ENCODE results near the gene GAL3ST1.
"Not testable (repeated sequence)": the region's sequence is repeated elsewhere in the genome, so short reads cannot be mapped to it uniquely, and the experiment has no call there.

The GAL3ST1 gene

GRCh38 chr22:30564045-30564760, 10.3 kb downstream of the GAL3ST1 start:
- DNase-seq, result no peak

GRCh38 chr22:30562366-30562765, 12.1 kb downstream of the GAL3ST1 start:
- no peak for DNase-seq

DNA sequence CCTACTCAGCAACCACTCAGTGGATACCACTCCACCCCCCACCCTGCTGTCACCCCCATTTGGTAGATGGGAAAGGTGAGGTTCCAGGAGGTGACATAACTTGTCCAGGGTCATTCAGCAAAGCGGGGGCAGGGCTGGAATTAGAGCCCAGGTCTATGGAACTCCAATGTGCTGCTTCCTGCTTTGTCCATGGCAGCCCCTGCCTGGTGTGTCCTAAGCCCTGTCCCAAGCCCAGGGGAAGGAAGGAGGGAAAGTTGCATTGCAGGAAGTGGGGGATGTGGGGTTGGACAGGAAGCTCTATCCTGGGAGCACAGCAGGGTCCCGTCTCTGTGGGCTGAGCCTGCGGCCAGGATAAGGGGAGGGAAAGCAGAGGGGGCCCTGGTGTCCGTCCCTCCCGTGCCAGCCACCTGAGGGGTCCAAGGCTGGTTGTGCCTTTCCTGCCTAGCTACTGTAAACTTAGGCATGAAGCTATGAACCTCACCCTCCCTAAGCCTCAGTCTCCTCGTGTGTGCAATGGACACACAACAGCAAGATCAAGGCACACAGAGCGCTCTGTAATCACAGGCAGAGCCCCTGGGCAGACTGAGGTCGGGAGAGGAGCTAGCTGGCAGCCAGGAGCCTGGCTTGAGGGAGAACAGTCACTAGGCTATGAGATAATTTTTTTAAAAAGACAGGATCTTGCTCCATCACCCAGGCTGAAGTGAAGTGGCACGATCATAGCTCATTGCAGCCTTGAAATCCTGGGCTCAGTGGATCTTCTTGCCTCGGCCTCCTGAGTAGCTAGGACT, 12.9 kb downstream of the GAL3ST1 start:
- DNase-seq, result no peak

- not testable (repeated sequence) for DNase-seq
Observed at GRCh38 chr22:30560643-30561202, 13.7 kb downstream of the GAL3ST1 start.

DNA sequence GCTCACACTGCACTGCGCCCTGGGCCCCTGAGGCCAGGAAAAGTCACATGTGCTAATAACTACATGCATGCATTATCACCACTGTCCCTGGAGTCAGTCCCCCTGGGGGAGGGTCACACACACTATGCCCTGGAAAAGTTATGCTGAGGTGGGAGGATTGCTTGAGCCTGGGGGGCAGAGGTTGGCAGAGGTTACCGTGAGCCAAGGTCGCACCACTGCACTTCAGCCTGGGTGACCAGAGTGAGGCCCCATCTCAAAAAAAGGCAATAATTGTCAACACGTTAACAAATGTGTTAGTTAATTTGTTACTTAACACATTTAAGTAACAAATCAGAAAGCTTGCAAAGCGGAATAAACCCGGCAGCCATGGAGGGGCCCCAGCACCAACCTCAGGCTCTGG, 14.6 kb downstream of the GAL3ST1 start:
- no peak for DNase-seq

- DNase-seq, result no peak
Observed at GRCh38 chr22:30557243-30557642, 17.2 kb downstream of the GAL3ST1 start.

- no peak for DNase-seq
Observed at GRCh38 chr22:30556388-30556787, 18.1 kb downstream of the GAL3ST1 start.

DNA sequence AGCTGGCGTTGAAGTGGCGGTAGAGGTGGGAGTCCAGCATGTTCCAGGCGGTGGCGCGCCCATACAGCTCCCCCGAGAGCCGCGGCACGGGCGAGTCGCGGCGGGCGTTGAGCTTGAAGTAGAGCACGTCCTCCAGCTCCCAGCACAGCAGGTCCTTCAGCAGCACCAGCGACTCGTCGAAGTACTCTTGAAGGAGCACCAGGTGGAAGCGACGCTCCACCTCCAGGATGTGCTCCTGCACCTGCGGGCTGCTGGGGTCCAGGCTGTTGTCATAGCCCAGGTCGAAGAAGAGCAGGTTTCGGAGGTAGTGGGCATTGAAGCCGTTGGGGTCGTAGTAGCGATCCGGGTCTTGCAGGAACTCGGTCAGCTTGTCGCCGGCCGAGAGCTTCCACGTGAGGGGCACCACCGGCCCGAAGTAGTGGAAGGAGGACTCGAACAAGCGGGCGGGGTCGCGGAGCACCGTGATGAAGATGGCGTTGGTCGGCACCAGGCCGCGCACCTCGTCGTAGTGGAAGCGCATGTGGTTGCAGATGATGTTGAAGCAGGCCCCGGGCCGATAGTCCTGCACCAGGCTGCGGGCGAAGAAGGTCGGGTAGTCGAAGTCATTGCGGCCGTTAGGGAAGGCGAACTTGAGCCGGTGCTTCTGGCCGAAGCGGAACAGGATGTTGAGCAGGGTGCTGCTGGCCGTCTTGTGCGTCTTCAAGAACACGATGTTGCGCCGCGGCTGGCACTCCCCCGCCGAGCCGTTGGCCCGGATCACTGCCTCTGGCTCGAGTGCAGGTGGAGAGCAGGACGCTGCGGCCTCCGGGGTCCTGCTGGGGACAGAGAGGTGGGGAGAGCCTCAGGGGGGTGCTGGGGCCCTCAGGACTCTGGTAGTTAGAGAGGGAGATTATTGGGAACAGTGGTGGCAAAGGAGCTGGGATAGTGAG, 18.9 kb downstream of the GAL3ST1 start:
- DNase-seq, result no peak

- DNase-seq, result no peak
Observed at GRCh38 chr22:30553971-30554370, 20.5 kb downstream of the GAL3ST1 start.

DNA sequence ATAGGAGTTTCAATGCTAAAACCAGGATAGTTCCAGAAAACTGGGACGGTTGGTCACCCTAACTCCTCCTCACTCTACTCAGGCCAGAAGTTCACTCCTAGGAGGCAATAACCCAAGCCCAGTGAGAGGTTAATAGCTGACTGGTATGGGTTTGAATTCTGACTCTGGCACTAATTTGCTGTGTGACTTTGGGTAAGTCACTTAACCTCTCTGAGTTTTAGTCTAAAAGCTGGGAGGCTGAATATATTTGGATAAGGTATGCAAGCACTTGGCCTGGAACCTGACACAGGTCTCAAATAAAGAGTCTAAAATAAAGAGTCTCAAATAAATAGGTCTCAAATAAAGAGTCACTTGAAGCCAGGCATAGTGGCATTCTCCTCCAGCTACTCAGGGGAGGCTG, 21.7 kb downstream of the GAL3ST1 start:
- DNase-seq, result no peak

DNA sequence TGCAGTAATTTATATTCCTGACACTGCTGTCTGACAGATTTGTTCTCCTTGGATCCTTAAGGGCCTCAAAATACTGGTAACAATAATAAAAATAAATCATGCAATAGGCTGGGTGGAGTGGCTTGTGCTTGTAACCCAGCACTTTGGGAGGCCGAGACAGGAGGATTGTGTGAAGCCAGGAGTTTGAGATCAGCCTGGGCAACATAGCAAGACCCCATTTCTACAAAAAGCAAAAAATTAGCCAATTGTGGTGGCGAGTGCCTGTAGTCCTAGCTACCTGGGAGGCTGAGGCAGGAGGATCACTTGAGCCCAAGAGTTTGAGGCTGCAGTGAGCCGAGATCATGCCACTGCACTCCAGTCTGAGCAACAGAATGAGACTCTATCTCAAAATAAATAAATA, 22.7 kb downstream of the GAL3ST1 start:
- not testable (repeated sequence) for DNase-seq

DNA sequence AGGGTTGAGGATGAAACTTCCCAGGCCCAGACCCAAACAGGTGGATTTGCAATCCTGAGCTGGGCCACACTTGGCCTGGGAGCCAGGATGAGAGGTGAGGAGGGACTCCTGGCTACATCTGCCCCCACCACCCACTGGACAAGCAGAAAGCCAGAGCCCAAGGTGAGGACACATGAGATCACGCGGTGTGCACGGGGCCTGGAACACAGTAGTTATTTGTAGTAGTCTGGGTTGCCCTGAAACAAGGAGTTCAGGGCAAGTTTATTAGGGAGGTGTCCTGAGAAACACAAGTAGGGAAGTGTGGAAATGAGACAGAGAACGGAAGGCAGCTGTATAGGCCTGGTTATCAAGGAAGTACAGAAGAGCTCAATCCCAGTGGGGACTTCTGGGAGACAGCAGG, 27.3 kb downstream of the GAL3ST1 start:
- DNase-seq, result no peak

DNA sequence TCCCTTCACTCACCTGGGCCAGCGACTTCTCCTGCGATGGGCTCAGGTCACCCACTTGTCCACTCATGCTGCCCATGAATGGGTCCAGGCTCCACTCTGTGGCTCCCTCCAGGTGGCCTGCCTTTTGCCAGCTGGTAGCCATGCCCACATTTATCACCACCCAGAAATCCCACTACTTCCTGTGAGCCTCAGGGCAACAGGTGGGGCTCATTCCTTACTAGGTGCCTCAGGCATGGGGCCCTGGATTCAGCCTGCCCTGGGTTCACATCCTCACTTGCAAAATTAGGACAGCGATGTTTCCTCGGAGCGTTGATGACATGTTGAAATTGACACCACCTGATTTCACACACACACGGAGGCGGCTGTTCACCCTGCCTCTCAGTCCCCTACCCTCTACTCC, 27.8 kb downstream of the GAL3ST1 start, which contains the start of gene SEC14L6:
Gene SEC14L6 (minus strand): TSS at position 126 of the 400 bp plus-strand sequence. CDS start 59 bp downstream, at position 67.
- DNase-seq, result no peak

- no peak for DNase-seq
Observed at GRCh38 chr22:30542811-30543188, 31.7 kb downstream of the GAL3ST1 start.

- DNase-seq, result peak; percentile 11
Observed at GRCh38 chr22:30541961-30542810, 32.3 kb downstream of the GAL3ST1 start.

DNA sequence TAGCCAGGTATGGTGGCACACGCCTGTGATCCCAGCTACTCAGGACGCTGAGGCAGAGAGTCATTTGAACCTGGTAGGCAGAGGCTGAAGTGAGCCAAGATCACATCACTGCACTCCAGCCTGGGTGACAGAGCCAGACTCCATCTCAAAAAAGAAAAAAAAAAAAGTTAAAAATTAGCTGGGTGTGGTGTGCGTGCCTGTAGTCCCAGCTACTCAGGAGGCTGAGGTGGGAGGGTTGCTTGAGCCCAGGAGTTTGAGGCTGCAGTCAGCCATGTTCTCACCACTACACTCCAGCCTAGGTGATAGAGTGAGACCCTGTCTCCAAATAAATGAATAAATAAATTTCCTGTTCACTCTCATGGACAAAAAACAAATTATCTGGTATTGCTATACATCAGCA, 33.0 kb downstream of the GAL3ST1 start:
- DNase-seq, result not testable (repeated sequence)

- no peak for DNase-seq
Observed at GRCh38 chr22:30539368-30539767, 35.1 kb downstream of the GAL3ST1 start.

DNA sequence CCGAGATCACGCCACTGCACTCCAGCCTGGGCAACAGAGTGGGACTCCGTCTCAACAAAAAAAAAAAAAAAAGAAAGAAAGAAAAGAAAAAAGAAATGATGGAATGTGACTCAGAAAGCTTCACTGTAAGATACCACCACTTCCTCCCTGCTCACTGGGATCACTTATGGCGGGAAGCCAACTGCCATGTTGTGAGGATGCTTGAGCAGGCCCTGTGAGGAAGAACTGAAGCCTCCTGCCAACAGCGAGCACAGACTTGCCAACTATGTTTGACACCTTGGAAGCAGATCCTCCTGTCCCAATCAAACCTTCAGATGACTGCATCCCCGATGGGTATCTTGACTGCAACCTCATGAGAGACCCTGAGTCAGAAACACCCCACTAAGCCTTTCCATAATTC, 36.2 kb downstream of the GAL3ST1 start:
- DNase-seq, result peak; percentile 51

DNA sequence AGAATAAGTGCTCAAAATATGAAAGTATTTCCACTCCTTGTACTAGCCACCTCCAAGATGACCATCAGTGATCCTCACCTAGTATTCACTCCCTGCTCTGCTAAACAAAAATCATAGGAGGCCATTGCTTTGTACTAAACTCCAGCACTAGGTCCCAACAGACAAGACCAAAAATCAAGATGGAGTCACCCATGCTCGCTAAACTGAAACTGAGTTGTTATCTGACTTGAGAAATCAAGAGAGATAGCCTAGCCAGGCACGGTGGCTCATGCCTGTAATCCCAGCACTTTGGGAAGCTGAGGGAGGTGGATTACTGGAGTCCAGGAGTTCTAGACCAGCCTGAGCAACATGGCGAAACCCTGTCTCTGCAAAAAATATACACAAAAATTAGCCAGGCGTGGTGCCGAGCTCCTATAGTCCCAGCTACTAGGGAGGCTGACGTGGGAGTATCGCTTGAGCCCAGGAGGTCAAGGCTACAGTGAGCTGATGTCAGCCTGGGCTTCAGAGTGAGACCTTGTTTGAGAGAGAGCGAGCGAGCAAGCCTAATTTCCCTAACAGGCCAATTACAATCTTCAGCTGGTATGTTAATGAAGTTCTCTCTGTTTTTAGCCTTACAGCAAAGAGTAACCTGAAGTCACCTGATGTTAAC, 37.3 kb downstream of the GAL3ST1 start:
- DNase-seq, result no peak

DNA sequence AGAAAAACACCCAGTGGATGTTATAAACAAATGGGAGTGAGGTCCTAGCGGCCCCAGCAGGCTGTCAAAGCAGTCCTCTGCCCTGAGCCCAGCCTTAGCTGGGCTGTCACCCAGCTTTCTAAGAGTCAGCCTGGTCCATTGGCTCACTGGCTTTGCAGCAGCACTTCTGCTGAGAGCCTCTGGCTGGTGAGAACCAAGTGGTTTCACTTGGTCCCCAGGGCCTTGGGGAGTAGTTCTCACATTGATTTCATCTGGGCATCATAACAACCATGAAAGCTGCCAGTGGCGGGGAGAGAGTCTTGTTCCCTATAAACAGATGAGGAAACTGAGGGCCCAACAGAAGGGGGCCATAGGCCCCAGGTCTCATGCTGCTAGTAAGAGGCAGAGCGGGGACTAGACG, 39.3 kb downstream of the GAL3ST1 start:
- DNase-seq, result no peak
